HepG2 (cell line): ENCODE results near the gene MCC. TPM values are rescaled to one million over a fixed set of nuclear protein-coding genes. Genes with fewer than 3 reads are reported as not detected.

Source experiments
- ATAC-seq: fragments of 200-7000 bp; cut with Tn5 transposase; 3 replicates; pipeline ENCODE4 v1.9.1; 2020; ENCODE audit warnings: mild to moderate bottlenecking, moderate library complexity
- BruUV-seq: library from RNA; stranded (reverse); fragments of 400-500 nt; replicated peaks from 2 replicates; lab custom pipeline; 2021; lab: Mats Ljungman, UMichigan
- CTCF ChIA-PET: fragments of 300-600 bp; formaldehyde crosslinking; extraction: SDS; loops from one replicate; lab custom pipeline; 2021; ENCODE audit warnings: low total read pairs, inconsistent platforms, low intra/inter-chr PET ratio; lab: Yijun Ruan, JAX
- POLR2A ChIA-PET: fragments of 350-600 bp; sonication (Branson Sonifier 250); formaldehyde crosslinking; loops from one replicate; lab custom pipeline; 2020; ENCODE audit warnings: antibody characterized with exemption, inconsistent platforms; lab: Yijun Ruan, JAX
- DNase-seq: peaks from one replicate; pipeline ENCODE4 v3.0.0-alpha.2; 2015; ENCODE audit warnings: low spot score
- FAIRE-seq: peaks from 3 replicates; lab custom pipeline; 2011; peaks lifted over from hg19 to GRCh38; lab: Jason Lieb, UNC
- H2AFZ ChIP-seq: one replicate; pipeline ENCODE4 v1.6.1; 2011; ENCODE audit warnings: low read length, inconsistent platforms
- H3K27ac ChIP-seq: fragments of 300-600 bp; 3 replicates; pipeline ENCODE4 v1.8.0; 2011; ENCODE audit warnings: mixed run types, mild to moderate bottlenecking, mixed read lengths, low read length, inconsistent platforms; ENCODE audit not compliant: insufficient read depth; ENCODE audit errors: extremely low read length
- H3K27me3 ChIP-seq, 2 experiments: fragments of 200-600 bp in 1 of 2; 2 replicates in 1 of 2; 3 replicates in 1 of 2; pipeline versions ENCODE4 v1.6.0 to v1.8.0; 2011; ENCODE audit warnings: low read length in 2 of 2, mild to moderate bottlenecking in 2 of 2, moderate library complexity in 2 of 2, inconsistent platforms in 1 of 2; ENCODE audit not compliant: insufficient read depth in 2 of 2, control insufficient read depth in 1 of 2
- H3K36me3 ChIP-seq, 2 experiments: fragments of 200-600 bp in 1 of 2; replicated peaks in 1 of 2; 2 replicates in 1 of 2; 3 replicates in 1 of 2; pipeline versions ENCODE4 v1.5.1 to v1.8.0; 2011; ENCODE audit warnings: low read length in 2 of 2, inconsistent platforms in 1 of 2; ENCODE audit not compliant: insufficient read depth in 2 of 2, control insufficient read depth in 1 of 2
- H3K4me1 ChIP-seq: 2 replicates; pipeline ENCODE4 v1.5.1; 2012; ENCODE audit warnings: low read length, inconsistent platforms; ENCODE audit not compliant: insufficient read depth
- H3K4me2 ChIP-seq: 2 replicates; pipeline ENCODE4 v1.6.0; 2011; ENCODE audit warnings: low read depth, low read length, inconsistent platforms
- H3K4me3 ChIP-seq, 3 experiments: fragments of 200-600 bp in 1 of 3; sonication (generic), shearing (Covaris generic) in 1 of 3; replicated peaks in 1 of 3; 2 replicates each; pipeline ENCODE4 v1.5.1; 2011 to 2016; ENCODE audit warnings: low read length in 3 of 3, inconsistent platforms in 2 of 3, low read depth in 2 of 3, mild to moderate bottlenecking in 2 of 3, control low read depth in 1 of 3, mixed read lengths in 1 of 3; ENCODE audit not compliant: insufficient read depth in 1 of 3
- H3K79me2 ChIP-seq: one replicate; pipeline ENCODE4 v1.6.1; 2011; ENCODE audit warnings: low read length, inconsistent platforms; ENCODE audit not compliant: insufficient read depth
- H3K9ac ChIP-seq: 2 replicates; pipeline ENCODE4 v1.6.0; 2011; ENCODE audit warnings: mild to moderate bottlenecking, low read depth, low read length, inconsistent platforms; ENCODE audit not compliant: insufficient read depth
- H3K9me3 ChIP-seq: 2 replicates; pipeline ENCODE4 v1.5.1; 2012; ENCODE audit warnings: mild to moderate bottlenecking, low read length
- H4K20me1 ChIP-seq: 2 replicates; pipeline ENCODE4 v1.6.0; 2011; ENCODE audit warnings: inconsistent platforms, mild to moderate bottlenecking, low read length, moderate library complexity; ENCODE audit not compliant: insufficient read depth
- AHR ChIP-seq: IDR thresholded peaks from 2 replicates; pipeline ENCODE4 v1.6.1; 2018; ENCODE audit warnings: missing genetic modification reagents, missing compliant biosample characterization
- HMGXB4 ChIP-seq, 2 experiments: sonication (generic) in 1 of 2; formaldehyde crosslinking in 1 of 2; IDR thresholded peaks; 2 replicates each; pipeline versions ENCODE4 v1.4.0 to v1.6.1; 2018 to 2020; ENCODE audit warnings: missing genetic modification reagents in 2 of 2, borderline replicate concordance in 1 of 2, low read depth in 1 of 2, mild to moderate bottlenecking in 1 of 2, missing biosample characterization in 1 of 2
- JDP2 ChIP-seq: sonication (generic); formaldehyde crosslinking; IDR thresholded peaks from 2 replicates; pipeline ENCODE4 v1.8.1; 2022; ENCODE audit warnings: missing genetic modification reagents, borderline replicate concordance
- TAF15 ChIP-seq: fragments of 200-400 bp; formaldehyde crosslinking; IDR thresholded peaks from one replicate; pipeline ENCODE4 v1.6.1; 2018; ENCODE audit warnings: mild to moderate bottlenecking, low read depth, low read length; ENCODE audit not compliant: poor library complexity, severe bottlenecking
- ZNF10 ChIP-seq: sonication (generic); formaldehyde crosslinking; IDR thresholded peaks from 2 replicates; pipeline ENCODE4 v1.4.0; 2020; ENCODE audit warnings: mild to moderate bottlenecking, low read depth, missing genetic modification reagents, borderline replicate concordance
- ZNF564 ChIP-seq: sonication (generic); formaldehyde crosslinking; IDR thresholded peaks from 2 replicates; pipeline ENCODE4 v1.8.1; 2023; ENCODE audit warnings: mild to moderate bottlenecking, missing genetic modification reagents
- ZNF567 ChIP-seq: sonication (generic); formaldehyde crosslinking; IDR thresholded peaks from 2 replicates; pipeline ENCODE4 v1.8.1; 2023; ENCODE audit warnings: mild to moderate bottlenecking, missing genetic modification reagents, borderline replicate concordance
- ZNF569 ChIP-seq: sonication (generic); formaldehyde crosslinking; IDR thresholded peaks from 2 replicates; pipeline ENCODE4 v1.5.0; 2020; ENCODE audit warnings: mild to moderate bottlenecking, missing genetic modification reagents, moderate library complexity, borderline replicate concordance
- WGBS: methylation state at CpG from one replicate; pipeline ENCODE4 v1.1.6; 2017; ENCODE audit warnings: low lambda C conversion rate; 5-methylcytosine and 5-hydroxymethylcytosine counted together
- in situ Hi-C: cut with HindIII; loops from 2 replicates; pipeline ENCODE4 v1.10.0; 2017; ENCODE audit warnings: low pct_unique_long_range_greater_than_20kb; ENCODE audit not compliant: extremely low pct_ligation_motif_present
- intact Hi-C: fragments of 100-400 bp; cut with micrococcal nuclease; formaldehyde crosslinking; loops from one replicate; pipeline ENCODE4 v1.10.0; 2022; ENCODE audit not compliant: unreplicated experiment
- polyA plus RNA-seq, 8 experiments: library from polyadenylated mRNA; depleted of rRNA in 3 of 8; stranded (reverse) in 7 of 8; unstranded in 1 of 8; fragments of >200 nt; fragmentation: Illumina TruSeq in 4 of 8; extraction: Trizol in 4 of 8; gene quantifications; 2 replicates each; pipeline versions ENCODE4 v1.2.1 to v1.2.3, GENCODE V29; 2011 to 2016; ENCODE audit warnings: low read depth in 4 of 8, missing spikeins in 1 of 8, mixed read lengths in 1 of 8; ENCODE audit not compliant: insufficient read depth in 1 of 8
- total RNA-seq, 5 experiments: library from RNA; depleted of rRNA; stranded (reverse); fragments of >200 nt; fragmentation: Illumina TruSeq; extraction: Trizol; gene quantifications; 2 replicates each; pipeline ENCODE4 v1.2.3, GENCODE V29; 2016; ENCODE audit warnings: low read depth in 1 of 5
- TF ChIP-seq, protein P1 (sequence below): sonication (generic); formaldehyde crosslinking; IDR thresholded peaks from 2 replicates; pipeline ENCODE4 v1.5.0; 2020; ENCODE audit warnings: mild to moderate bottlenecking, missing genetic modification reagents, borderline replicate concordance
- TF ChIP-seq, protein P2 (sequence below): sonication (generic); formaldehyde crosslinking; conservative IDR thresholded peaks from 2 replicates; pipeline ENCODE4 v1.4.0; 2020; ENCODE audit warnings: missing genetic modification reagents

Gene MCC
- total and polyA plus RNA-seq, 2 of the 13 experiments (the other 11 are each of a cell fraction or from before 2014, with no cell fraction given) = 0.55 to 2.4 TPM

DNA sequence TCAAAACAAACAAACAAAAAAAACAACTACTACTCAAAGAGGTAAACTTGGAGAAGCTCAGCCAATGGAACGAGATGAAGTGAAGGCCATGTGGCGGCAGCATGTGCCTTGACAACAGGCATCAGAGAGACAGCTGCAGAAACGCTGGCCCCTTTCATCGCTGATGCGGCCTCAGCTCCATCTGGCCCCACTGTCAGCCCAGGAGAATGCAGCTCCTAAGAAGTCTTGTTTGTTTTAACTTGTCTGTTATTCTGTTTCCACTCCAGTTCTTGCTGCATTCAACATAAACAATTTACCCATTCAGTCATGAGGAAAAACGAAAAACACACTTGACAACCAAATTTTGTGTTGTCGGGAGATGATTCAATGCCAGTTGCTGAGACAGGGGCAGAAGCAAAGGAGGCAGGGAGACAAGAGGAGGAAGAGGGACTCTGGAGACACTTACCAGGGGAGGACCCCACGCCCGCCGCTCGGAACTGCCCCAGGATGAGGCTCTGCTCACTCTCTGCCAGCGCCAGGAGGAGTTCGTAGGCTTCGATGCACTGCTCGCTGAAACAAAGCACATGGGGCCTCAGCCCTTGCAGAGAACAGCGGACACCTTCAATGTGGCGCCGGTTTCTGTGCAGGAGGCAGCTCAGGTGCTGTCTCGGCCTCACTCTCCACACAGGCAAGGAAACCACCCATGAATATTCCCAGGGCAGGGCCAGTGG is 420.5 kb downstream of the MCC start:
- H3K36me3 ChIP-seq = no peaks in the 10 kb centered on the region
- intact Hi-C loops = no loop called here
- DNase-seq (no peak), ATAC-seq (no peak), FAIRE-seq (no peak)
- CTCF ChIA-PET = no interaction called here
- no peak overlapping the region for H3K27ac ChIP-seq
- no peak overlapping the region for H2AFZ ChIP-seq
- no peaks in the 10 kb centered on the region for H4K20me1 ChIP-seq
- POLR2A ChIA-PET = no interaction called here
- H3K4me3 ChIP-seq = no peak overlapping the region
- no peaks in the 10 kb centered on the region for H3K27me3 ChIP-seq
- BruUV-seq = no TSS peak
- no peak overlapping the region for H3K4me2 ChIP-seq
- H3K4me1 ChIP-seq = no peaks in the 10 kb centered on the region
- in situ Hi-C loops = no loop called here
- no peaks in the 10 kb centered on the region for H3K9me3 ChIP-seq
- H3K9ac ChIP-seq = no peak overlapping the region
- 87% methylated on average over 18 of the region's 19 CpGs for WGBS
- H3K79me2 ChIP-seq = no peaks in the 10 kb centered on the region
- TF ChIP-seq, protein P1, sequence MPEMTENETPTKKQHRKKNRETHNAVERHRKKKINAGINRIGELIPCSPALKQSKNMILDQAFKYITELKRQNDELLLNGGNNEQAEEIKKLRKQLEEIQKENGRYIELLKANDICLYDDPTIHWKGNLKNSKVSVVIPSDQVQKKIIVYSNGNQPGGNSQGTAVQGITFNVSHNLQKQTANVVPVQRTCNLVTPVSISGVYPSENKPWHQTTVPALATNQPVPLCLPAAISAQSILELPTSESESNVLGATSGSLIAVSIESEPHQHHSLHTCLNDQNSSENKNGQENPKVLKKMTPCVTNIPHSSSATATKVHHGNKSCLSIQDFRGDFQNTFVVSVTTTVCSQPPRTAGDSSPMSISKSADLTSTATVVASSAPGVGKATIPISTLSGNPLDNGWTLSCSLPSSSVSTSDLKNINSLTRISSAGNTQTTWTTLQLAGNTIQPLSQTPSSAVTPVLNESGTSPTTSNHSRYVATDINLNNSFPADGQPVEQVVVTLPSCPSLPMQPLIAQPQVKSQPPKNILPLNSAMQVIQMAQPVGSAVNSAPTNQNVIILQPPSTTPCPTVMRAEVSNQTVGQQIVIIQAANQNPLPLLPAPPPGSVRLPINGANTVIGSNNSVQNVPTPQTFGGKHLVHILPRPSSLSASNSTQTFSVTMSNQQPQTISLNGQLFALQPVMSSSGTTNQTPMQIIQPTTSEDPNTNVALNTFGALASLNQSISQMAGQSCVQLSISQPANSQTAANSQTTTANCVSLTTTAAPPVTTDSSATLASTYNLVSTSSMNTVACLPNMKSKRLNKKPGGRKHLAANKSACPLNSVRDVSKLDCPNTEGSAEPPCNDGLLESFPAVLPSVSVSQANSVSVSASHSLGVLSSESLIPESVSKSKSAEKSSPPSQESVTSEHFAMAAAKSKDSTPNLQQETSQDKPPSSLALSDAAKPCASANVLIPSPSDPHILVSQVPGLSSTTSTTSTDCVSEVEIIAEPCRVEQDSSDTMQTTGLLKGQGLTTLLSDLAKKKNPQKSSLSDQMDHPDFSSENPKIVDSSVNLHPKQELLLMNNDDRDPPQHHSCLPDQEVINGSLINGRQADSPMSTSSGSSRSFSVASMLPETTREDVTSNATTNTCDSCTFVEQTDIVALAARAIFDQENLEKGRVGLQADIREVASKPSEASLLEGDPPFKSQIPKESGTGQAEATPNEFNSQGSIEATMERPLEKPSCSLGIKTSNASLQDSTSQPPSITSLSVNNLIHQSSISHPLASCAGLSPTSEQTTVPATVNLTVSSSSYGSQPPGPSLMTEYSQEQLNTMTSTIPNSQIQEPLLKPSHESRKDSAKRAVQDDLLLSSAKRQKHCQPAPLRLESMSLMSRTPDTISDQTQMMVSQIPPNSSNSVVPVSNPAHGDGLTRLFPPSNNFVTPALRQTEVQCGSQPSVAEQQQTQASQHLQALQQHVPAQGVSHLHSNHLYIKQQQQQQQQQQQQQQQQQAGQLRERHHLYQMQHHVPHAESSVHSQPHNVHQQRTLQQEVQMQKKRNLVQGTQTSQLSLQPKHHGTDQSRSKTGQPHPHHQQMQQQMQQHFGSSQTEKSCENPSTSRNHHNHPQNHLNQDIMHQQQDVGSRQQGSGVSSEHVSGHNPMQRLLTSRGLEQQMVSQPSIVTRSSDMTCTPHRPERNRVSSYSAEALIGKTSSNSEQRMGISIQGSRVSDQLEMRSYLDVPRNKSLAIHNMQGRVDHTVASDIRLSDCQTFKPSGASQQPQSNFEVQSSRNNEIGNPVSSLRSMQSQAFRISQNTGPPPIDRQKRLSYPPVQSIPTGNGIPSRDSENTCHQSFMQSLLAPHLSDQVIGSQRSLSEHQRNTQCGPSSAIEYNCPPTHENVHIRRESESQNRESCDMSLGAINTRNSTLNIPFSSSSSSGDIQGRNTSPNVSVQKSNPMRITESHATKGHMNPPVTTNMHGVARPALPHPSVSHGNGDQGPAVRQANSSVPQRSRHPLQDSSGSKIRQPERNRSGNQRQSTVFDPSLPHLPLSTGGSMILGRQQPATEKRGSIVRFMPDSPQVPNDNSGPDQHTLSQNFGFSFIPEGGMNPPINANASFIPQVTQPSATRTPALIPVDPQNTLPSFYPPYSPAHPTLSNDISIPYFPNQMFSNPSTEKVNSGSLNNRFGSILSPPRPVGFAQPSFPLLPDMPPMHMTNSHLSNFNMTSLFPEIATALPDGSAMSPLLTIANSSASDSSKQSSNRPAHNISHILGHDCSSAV = no peak
- TF ChIP-seq TAF15 (no peak), ZNF567 (CRISPR knock-in tag) (no peak), JDP2 (CRISPR knock-in tag) (no peak), ZNF564 (CRISPR knock-in tag) (no peak), ZNF10 (CRISPR knock-in tag) (no peak), AHR (CRISPR knock-in tag) (no peak), HMGXB4 (CRISPR knock-in tag; IDR thresholded peaks at IDR 0.05; ENCODE audit: borderline replicate concordance in 1 of 2, low read depth in 1 of 2) (no peak), ZNF569 (no peak)
- TF ChIP-seq, protein P2, sequence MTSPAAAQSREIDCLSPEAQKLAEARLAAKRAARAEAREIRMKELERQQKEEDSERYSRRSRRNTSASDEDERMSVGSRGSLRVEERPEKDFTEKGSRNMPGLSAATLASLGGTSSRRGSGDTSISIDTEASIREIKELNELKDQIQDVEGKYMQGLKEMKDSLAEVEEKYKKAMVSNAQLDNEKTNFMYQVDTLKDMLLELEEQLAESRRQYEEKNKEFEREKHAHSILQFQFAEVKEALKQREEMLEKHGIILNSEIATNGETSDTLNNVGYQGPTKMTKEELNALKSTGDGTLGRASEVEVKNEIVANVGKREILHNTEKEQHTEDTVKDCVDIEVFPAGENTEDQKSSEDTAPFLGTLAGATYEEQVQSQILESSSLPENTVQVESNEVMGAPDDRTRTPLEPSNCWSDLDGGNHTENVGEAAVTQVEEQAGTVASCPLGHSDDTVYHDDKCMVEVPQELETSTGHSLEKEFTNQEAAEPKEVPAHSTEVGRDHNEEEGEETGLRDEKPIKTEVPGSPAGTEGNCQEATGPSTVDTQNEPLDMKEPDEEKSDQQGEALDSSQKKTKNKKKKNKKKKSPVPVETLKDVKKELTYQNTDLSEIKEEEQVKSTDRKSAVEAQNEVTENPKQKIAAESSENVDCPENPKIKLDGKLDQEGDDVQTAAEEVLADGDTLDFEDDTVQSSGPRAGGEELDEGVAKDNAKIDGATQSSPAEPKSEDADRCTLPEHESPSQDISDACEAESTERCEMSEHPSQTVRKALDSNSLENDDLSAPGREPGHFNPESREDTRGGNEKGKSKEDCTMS (CRISPR knock-in tag) = no peak
